K562 (cell line): Measurements from ENCODE around the gene CSNK1D. TPM values are rescaled to one million over a fixed set of nuclear protein-coding genes. Genes with fewer than 3 reads are reported as not detected.

Experiments used
- AFF4 ChIP-seq: sonication (generic); formaldehyde crosslinking; IDR thresholded peaks from 2 replicates; pipeline ENCODE4 v1.8.0; 2023; ENCODE audit warnings: mild to moderate bottlenecking, missing genetic modification reagents
- ARNT ChIP-seq, 2 experiments: fragments of 450-650 bp; IDR thresholded peaks; 2 replicates each; pipeline ENCODE4 v1.6.1; 2016; ENCODE audit warnings: mild to moderate bottlenecking in 1 of 2
- CAMTA2 ChIP-seq: fragments of 250-450 bp; sonication (Bioruptor Pico); conservative IDR thresholded peaks from 2 replicates; pipeline ENCODE4 v1.5.1; 2022
- CBX1 ChIP-seq: sonication (generic); IDR thresholded peaks from 2 replicates; pipeline ENCODE4 v1.6.1; 2016; ENCODE audit warnings: antibody characterized with exemption, low read depth, mild to moderate bottlenecking
- CHCHD3 ChIP-seq: fragments of 250-450 bp; sonication (Bioruptor Pico); IDR thresholded peaks from 2 replicates; pipeline ENCODE4 v2.1.2; 2022; ENCODE audit warnings: mild to moderate bottlenecking
- CXXC5 ChIP-seq: fragments of 250-450 bp; sonication (Bioruptor Pico); IDR thresholded peaks from 2 replicates; pipeline ENCODE4 v1.8.0; 2022; ENCODE audit warnings: inconsistent platforms, mild to moderate bottlenecking, moderate library complexity
- DDX20 ChIP-seq: fragments of 450-650 bp; IDR thresholded peaks from 2 replicates; pipeline ENCODE4 v1.6.1; 2016; ENCODE audit warnings: missing genetic modification characterization, low read depth, mild to moderate bottlenecking, missing compliant biosample characterization, moderate library complexity
- ESRRA ChIP-seq: fragments of 450-650 bp; IDR thresholded peaks from 2 replicates; pipeline ENCODE4 v1.6.1; 2014; ENCODE audit warnings: low read depth, mild to moderate bottlenecking, moderate library complexity, borderline replicate concordance
- GABPB1 ChIP-seq: sonication (generic); formaldehyde crosslinking; IDR thresholded peaks from 2 replicates; pipeline ENCODE4 v1.8.0; 2022; ENCODE audit warnings: mild to moderate bottlenecking, missing genetic modification reagents
- HMG20B ChIP-seq: fragments of 250-450 bp; sonication (Bioruptor Pico); IDR thresholded peaks from 2 replicates; pipeline ENCODE4 v1.5.0; 2021; ENCODE audit warnings: mild to moderate bottlenecking
- JUND ChIP-seq, 2 experiments: IDR thresholded peaks; 2 replicates in 1 of 2; 3 replicates in 1 of 2; pipeline ENCODE4 v1.6.1; 2011; ENCODE audit warnings: borderline replicate concordance in 2 of 2, low read depth in 2 of 2, low read length in 2 of 2, improper control_type of control experiment in 1 of 2, missing biosample characterization in 1 of 2, missing genetic modification characterization in 1 of 2, missing genetic modification reagents in 1 of 2
- KLF6 ChIP-seq: fragments of 250-450 bp; sonication (Bioruptor Pico); IDR thresholded peaks from 2 replicates; pipeline ENCODE4 v1.4.0; 2020; ENCODE audit warnings: mild to moderate bottlenecking, moderate library complexity, borderline replicate concordance
- MEF2D ChIP-seq: conservative IDR thresholded peaks from 2 replicates; pipeline ENCODE4 v1.6.1; 2016; ENCODE audit warnings: low read depth, missing genetic modification characterization, missing compliant biosample characterization
- MTA2 ChIP-seq: fragments of 450-650 bp; IDR thresholded peaks from 2 replicates; pipeline ENCODE4 v1.6.1; 2016; ENCODE audit warnings: low read depth
- NCOA6 ChIP-seq: fragments of 450-650 bp; IDR thresholded peaks from 2 replicates; pipeline ENCODE4 v1.6.1; 2017; ENCODE audit warnings: mild to moderate bottlenecking
- NR2C1 ChIP-seq, 2 experiments: fragments of 450-650 bp; IDR thresholded peaks; 2 replicates each; pipeline ENCODE4 v1.6.1; 2017; ENCODE audit warnings: mild to moderate bottlenecking in 2 of 2, antibody characterized with exemption in 1 of 2, inconsistent platforms in 1 of 2, missing compliant biosample characterization in 1 of 2, missing genetic modification characterization in 1 of 2
- PKNOX1 ChIP-seq: fragments of 450-650 bp; IDR thresholded peaks from 2 replicates; pipeline ENCODE4 v1.6.1; 2016
- POLR2A ChIP-seq: fragments of 450-650 bp; conservative IDR thresholded peaks from 2 replicates; pipeline ENCODE4 v1.6.1; 2016
- RBM17 ChIP-seq: fragments of 200-400 bp; formaldehyde crosslinking; IDR thresholded peaks from 2 replicates; pipeline ENCODE4 v1.6.1; 2017; ENCODE audit warnings: low read depth, mild to moderate bottlenecking, low read length, borderline replicate concordance
- RBM25 ChIP-seq: fragments of 200-400 bp; formaldehyde crosslinking; IDR thresholded peaks from 2 replicates; pipeline ENCODE4 v1.6.1; 2018; ENCODE audit warnings: low read length, low read depth, moderate library complexity; ENCODE audit not compliant: severe bottlenecking
- ZFP1 ChIP-seq: fragments of 450-650 bp; formaldehyde crosslinking; IDR thresholded peaks from 2 replicates; pipeline ENCODE4 v1.4.0; 2020; ENCODE audit warnings: mild to moderate bottlenecking, mixed read lengths
- ZNF146 ChIP-seq: IDR thresholded peaks from one replicate; pipeline ENCODE4 v1.6.1; 2018; ENCODE audit warnings: missing compliant biosample characterization; ENCODE audit not compliant: unreplicated experiment
- ZNF253 ChIP-seq: fragments of 250-450 bp; sonication (Bioruptor Pico); conservative IDR thresholded peaks from 2 replicates; pipeline ENCODE4 v1.6.1; 2021; ENCODE audit warnings: mild to moderate bottlenecking
- ZNF436 ChIP-seq: fragments of 250-450, 450-650 bp; sonication (Bioruptor Pico); formaldehyde crosslinking; IDR thresholded peaks from 2 replicates; pipeline ENCODE4 v1.7.0; 2020; ENCODE audit warnings: mild to moderate bottlenecking
- ZNF79 ChIP-seq: fragments of 250-450 bp; sonication (Bioruptor Pico); IDR thresholded peaks from 2 replicates; pipeline ENCODE4 v1.4.0; 2020; ENCODE audit warnings: low read depth, mild to moderate bottlenecking, moderate library complexity
- polyA plus RNA-seq, 8 experiments: library from polyadenylated mRNA; depleted of rRNA in 4 of 8; stranded (reverse) in 5 of 8; unstranded in 3 of 8; fragments of >200 nt; fragmentation: Nextera tagmentation in 2 of 8; fragmentation: Illumina TruSeq in 1 of 8; extraction: Ambion mirVana in 2 of 8; extraction: Trizol in 1 of 8; gene quantifications; 2 replicates each; pipeline versions ENCODE4 v1.2.1 to v1.2.3, GENCODE V29; 2011 to 2014; ENCODE audit warnings: inconsistent platforms in 1 of 8, missing spikeins in 1 of 8
- total RNA-seq, 7 experiments: library from RNA; depleted of rRNA in 6 of 7; stranded (reverse); fragments of >200 nt in 6 of 7; fragmentation: Illumina TruSeq in 2 of 7; extraction: Trizol in 2 of 7; gene quantifications; 2 replicates each; pipeline versions ENCODE4 v1.2.1 to v1.2.3, GENCODE V29; 2011 to 2021; ENCODE audit warnings: low replicate concordance in 1 of 7

CSNK1D gene
- total and polyA plus RNA-seq, 9 of the 15 experiments (the other 6 are each of a cell fraction or from before 2014, with no cell fraction given) = 6.5 to 133 (median 41.3) TPM

- TF ChIP-seq RBM17 = no peak
- TF ChIP-seq NR2C1 (IDR thresholded peaks at IDR 0.05) = peak; percentile 35; the same call in 1 of the 2 replicates
- TF ChIP-seq NR2C1 (tag; IDR thresholded peaks at IDR 0.05) = peak; percentile 76
- TF ChIP-seq JUND (IDR thresholded peaks at IDR 0.05; ENCODE audit: borderline replicate concordance, low read depth, low read length) = peak; percentile 66
- no peak; the same call in 2 of the 3 replicates for TF ChIP-seq JUND (tag; IDR thresholded peaks at IDR 0.05; ENCODE audit: borderline replicate concordance, low read depth, low read length)
- no peak for TF ChIP-seq ZNF436 (CRISPR knock-in tag)
- TF ChIP-seq NCOA6 = no peak
- TF ChIP-seq CHCHD3 (CRISPR knock-in tag) = no peak
- TF ChIP-seq POLR2A = peak; percentile 73
- 0 out of 2 replicates have a peak, but pooled peaks have one; percentile 13 for TF ChIP-seq AFF4 (CRISPR knock-in tag)
- no peak for TF ChIP-seq ZNF253
- no peak for TF ChIP-seq CAMTA2 (CRISPR knock-in tag)
- TF ChIP-seq ARNT (IDR thresholded peaks at IDR 0.05) = no peak
- no peak for TF ChIP-seq HMG20B (CRISPR knock-in tag)
- TF ChIP-seq GABPB1 (CRISPR knock-in tag) = peak; percentile 96
- no peak for TF ChIP-seq KLF6 (CRISPR knock-in tag)
- no peak for TF ChIP-seq ZNF79
- TF ChIP-seq ESRRA = peak; percentile 71
- no peak for TF ChIP-seq ZNF146 (CRISPR knock-in tag)
- no peak for TF ChIP-seq DDX20 (tag)
- no peak for TF ChIP-seq MTA2
- no peak for TF ChIP-seq PKNOX1
- peak; percentile 52 for TF ChIP-seq CBX1
- no peak for TF ChIP-seq RBM25
- TF ChIP-seq MEF2D (tag) = no peak
- peak; percentile 89 for TF ChIP-seq CXXC5
- no peak for TF ChIP-seq ZFP1 (CRISPR knock-in tag)
These were observed 60.9 kb downstream of the CSNK1D start, which contains the start of gene CCDC57 (continued) for GRCh38 chr17:82212331-82213250.
